Ascending aorta (tissue), 2 donors: Measurements from ENCODE around the gene LPAR2. TPM values are rescaled to one million over a fixed set of nuclear protein-coding genes. Genes with fewer than 3 reads are reported as not detected.
"Not testable (repeated sequence)": the region's sequence is repeated elsewhere in the genome, so short reads cannot be mapped to it uniquely, and the experiment has no call there.

Experiments
- DNase-seq, 2 donors: peaks; one replicate each; pipeline ENCODE4 v3.0.0-alpha.2; 2019; ENCODE audit warnings: low spot score in 2 of 2
- H3K27ac ChIP-seq, 2 donors: fragments of 200-600 bp; sonication (generic); one replicate each; pipeline ENCODE4 v1.5.1; 2016 to 2017; ENCODE audit warnings: mild to moderate bottlenecking in 1 of 2
- H3K27me3 ChIP-seq: fragments of 200-600 bp; sonication (generic); one replicate; pipeline ENCODE4 v1.5.1; 2017
- H3K36me3 ChIP-seq, 2 donors: fragments of 200-600 bp; sonication (generic); one replicate each; pipeline ENCODE4 v1.5.1; 2016
- H3K4me1 ChIP-seq, 2 donors: fragments of 200-600 bp; sonication (generic); one replicate each; pipeline ENCODE4 v1.5.1; 2016 to 2017; ENCODE audit warnings: mild to moderate bottlenecking in 1 of 2
- H3K4me3 ChIP-seq, 2 donors: fragments of 200-600 bp; sonication (generic); one replicate each; pipeline ENCODE4 v1.5.1; 2016 to 2017; ENCODE audit warnings: mild to moderate bottlenecking in 1 of 2
- H3K9me3 ChIP-seq, 2 donors: fragments of 200-600 bp; sonication (generic); one replicate each; pipeline ENCODE4 v1.5.1; 2016
- intact Hi-C: fragments of 100-400 bp; cut with DNase I; formaldehyde crosslinking; loops from one replicate; pipeline ENCODE4 v1.15.1; 2023
- total RNA-seq: library from RNA; depleted of rRNA; stranded (reverse); fragments of >200 nt; gene quantifications from one replicate; pipeline ENCODE4 v1.1.0, GENCODE V29; 2016
- TF ChIP-seq, protein P1 (sequence below), 3 experiments: fragments of 200-600 bp in 2 of 3; fragments of 450-650 bp in 1 of 3; sonication (generic) in 2 of 3; IDR thresholded peaks; one replicate each; pipeline ENCODE4 v1.5.1; 2016 to 2019; ENCODE audit warnings: antibody characterized with exemption in 3 of 3, mild to moderate bottlenecking in 1 of 3, moderate library complexity in 1 of 3

The LPAR2 gene
- total RNA-seq, 1 donor from 2014 or later, result 0.75 TPM

- Histone ChIP-seq H3K4me3 (peak overlapping the region in 1 of 2 donors; percentile 62), H3K4me1 (peaks cover 0 to 2% of the 10 kb centered on the region in 2 donors), H3K27me3 (no peaks in the 10 kb centered on the region), H3K9me3 (no peaks in the 10 kb centered on the region), H3K36me3 (no peaks in the 10 kb centered on the region), H3K27ac (no peak overlapping the region)
- TF ChIP-seq, protein P1, sequence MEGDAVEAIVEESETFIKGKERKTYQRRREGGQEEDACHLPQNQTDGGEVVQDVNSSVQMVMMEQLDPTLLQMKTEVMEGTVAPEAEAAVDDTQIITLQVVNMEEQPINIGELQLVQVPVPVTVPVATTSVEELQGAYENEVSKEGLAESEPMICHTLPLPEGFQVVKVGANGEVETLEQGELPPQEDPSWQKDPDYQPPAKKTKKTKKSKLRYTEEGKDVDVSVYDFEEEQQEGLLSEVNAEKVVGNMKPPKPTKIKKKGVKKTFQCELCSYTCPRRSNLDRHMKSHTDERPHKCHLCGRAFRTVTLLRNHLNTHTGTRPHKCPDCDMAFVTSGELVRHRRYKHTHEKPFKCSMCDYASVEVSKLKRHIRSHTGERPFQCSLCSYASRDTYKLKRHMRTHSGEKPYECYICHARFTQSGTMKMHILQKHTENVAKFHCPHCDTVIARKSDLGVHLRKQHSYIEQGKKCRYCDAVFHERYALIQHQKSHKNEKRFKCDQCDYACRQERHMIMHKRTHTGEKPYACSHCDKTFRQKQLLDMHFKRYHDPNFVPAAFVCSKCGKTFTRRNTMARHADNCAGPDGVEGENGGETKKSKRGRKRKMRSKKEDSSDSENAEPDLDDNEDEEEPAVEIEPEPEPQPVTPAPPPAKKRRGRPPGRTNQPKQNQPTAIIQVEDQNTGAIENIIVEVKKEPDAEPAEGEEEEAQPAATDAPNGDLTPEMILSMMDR (IDR thresholded peaks at IDR 0.05), result no peak
- intact Hi-C loops, result no loop called here
- no peak for DNase-seq
Measured at GRCh38 chr19:19619181-19619848, 8.7 kb downstream of the LPAR2 start.

GRCh38 chr19:19618219-19619051 is 9.6 kb downstream of the LPAR2 start, which contains the start of gene PBX4:
TSS of gene PBX4 (minus strand) at chr19:19618687. CDS start at chr19:19618629, 58 bp downstream.
- peak; percentile 71 to 90 for DNase-seq
- Histone ChIP-seq H3K9me3 (no peaks in the 10 kb centered on the region), H3K27me3 (no peaks in the 10 kb centered on the region), H3K4me3 (peak within 1 kb of the TSS in 1 of 2 donors; percentile 62), H3K4me1 (peaks cover 0 to 2% of the 10 kb centered on the region in 2 donors), H3K27ac (no peak within 1 kb of the TSS), H3K36me3 (no peaks in the 10 kb centered on the region)
- intact Hi-C loops, result no loop called here
- TF ChIP-seq, protein P1 (IDR thresholded peaks at IDR 0.05), result no peak

DNA sequence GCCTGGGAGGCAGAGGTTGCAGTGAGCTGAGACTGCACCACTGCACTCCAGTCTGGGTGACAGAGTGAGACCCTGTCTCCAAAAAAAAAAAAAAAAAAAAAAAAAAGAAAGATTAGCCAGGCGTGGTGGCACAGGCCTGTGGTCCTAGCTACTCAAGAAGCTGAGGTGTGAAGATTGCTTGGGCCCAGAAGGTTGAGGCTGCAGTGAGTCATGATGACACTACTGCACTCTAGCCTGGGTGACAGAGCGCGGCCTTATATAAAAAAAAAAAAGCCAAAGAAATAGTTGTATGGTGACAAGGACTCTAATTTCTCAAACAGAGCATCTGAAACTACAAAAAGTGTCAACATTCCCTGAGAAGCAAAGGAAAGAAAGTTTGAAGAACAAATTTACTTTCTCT is 12.9 kb downstream of the LPAR2 start:
- intact Hi-C loops, result no loop called here
- H3K27me3 ChIP-seq, result no peaks in the 10 kb centered on the region
- TF ChIP-seq, protein P1 (IDR thresholded peaks at IDR 0.05), result no peak

GRCh38 chr19:19613506-19613905 is 14.5 kb downstream of the LPAR2 start:
- intact Hi-C loops, result no loop called here
- Histone ChIP-seq H3K27ac (no peak overlapping the region), H3K9me3 (no peaks in the 10 kb centered on the region), H3K4me1 (peaks cover 0 to 2% of the 10 kb centered on the region in 2 donors), H3K36me3 (no peaks in the 10 kb centered on the region), H3K4me3 (no peak overlapping the region), H3K27me3 (no peaks in the 10 kb centered on the region)
- TF ChIP-seq, protein P1 (IDR thresholded peaks at IDR 0.05), result no peak
- DNase-seq, result no peak

More for the DNA sequence above, 12.9 kb downstream of the LPAR2 start:
- Histone ChIP-seq H3K27ac (no peak overlapping the region), H3K4me1 (peaks cover 0 to 2% of the 10 kb centered on the region in 2 donors), H3K36me3 (no peaks in the 10 kb centered on the region), H3K4me3 (no peak overlapping the region), H3K9me3 (no peaks in the 10 kb centered on the region)
- DNase-seq, result no peak

- TF ChIP-seq, protein P1 (IDR thresholded peaks at IDR 0.05), result no peak
- no peaks in the 10 kb centered on the region for H3K36me3 ChIP-seq
Measured at GRCh38 chr19:19610376-19611202, 17.4 kb downstream of the LPAR2 start.

DNA sequence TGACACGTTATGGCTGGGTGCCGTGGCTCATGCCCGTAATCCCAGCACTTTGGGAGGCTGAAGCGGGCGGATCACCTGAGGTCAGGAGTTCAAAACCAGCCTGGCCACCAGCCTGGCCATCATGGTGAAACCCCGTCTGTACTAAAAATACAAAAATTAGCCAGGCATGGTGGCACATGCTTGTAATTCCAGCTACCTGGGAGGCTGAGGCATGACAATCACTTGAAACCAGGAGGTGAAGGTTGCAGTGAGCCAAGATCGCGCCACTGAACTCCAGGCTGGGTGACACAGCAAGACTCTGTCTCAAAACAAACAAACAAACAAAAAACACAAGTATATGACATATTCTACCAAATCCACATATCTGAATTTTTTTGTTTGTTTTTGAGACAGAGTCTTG is 21.3 kb downstream of the LPAR2 start:
- H3K4me3 ChIP-seq, DNase-seq, H3K9me3 ChIP-seq, H3K27ac ChIP-seq, H3K27me3 ChIP-seq, H3K4me1 ChIP-seq, H3K36me3 ChIP-seq, intact Hi-C loops: not testable (repeated sequence)

More at GRCh38 chr19:19610376-19611202, 17.4 kb downstream of the LPAR2 start:
- Histone ChIP-seq H3K27me3 (no peaks in the 10 kb centered on the region), H3K9me3 (no peaks in the 10 kb centered on the region), H3K4me3 (no peak overlapping the region), H3K4me1 (no peaks in the 10 kb centered on the region), H3K27ac (no peak overlapping the region)
- intact Hi-C loops, result no loop called here
- no peak for DNase-seq
